ENCODE results near the gene RASSF8.
A peak's percentile ranks its signal among the peaks of the same experiment; 100 is the strongest.

RASSF8 gene

DNA sequence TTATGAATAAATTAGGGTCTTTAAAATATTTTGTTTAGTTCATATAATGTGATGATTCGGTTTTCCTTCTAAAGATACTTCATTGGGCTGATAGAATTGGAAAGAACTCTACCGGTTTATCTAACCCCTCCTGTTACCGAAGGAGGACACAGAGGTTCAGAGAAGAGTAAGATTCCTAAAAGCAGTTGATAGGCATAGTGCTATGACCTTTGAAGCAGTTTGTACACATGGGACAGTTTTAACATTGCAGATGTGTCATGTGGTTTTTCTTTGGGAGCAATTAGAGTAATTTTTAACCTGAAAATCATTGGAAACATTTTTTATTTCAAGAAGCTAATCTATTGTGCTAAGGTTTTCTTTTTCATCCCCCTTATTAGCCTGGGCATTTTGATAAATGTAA lies 103.5 kb downstream of the RASSF8 start:
- no peak for DNase-seq

DNA sequence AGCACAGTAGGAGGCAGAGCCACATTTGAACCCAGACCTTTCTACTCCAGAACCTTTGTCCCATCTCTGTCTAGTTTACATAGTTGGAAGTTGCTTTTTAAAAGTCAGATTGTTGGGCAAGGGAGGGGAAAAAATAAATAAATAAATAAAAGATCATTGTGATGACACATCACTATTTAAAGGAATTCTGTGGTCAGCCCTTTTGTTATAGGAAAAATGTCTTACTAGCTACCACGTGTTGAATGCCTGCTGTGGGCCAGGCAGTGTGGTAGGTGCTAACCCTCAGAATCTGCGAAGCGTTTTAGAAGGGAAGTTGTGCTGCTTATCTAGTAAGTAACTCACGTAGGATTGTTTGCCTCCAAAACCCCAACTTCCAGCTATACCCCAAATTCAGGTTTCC lies 104.1 kb downstream of the RASSF8 start:
- no peak for DNase-seq

DNA sequence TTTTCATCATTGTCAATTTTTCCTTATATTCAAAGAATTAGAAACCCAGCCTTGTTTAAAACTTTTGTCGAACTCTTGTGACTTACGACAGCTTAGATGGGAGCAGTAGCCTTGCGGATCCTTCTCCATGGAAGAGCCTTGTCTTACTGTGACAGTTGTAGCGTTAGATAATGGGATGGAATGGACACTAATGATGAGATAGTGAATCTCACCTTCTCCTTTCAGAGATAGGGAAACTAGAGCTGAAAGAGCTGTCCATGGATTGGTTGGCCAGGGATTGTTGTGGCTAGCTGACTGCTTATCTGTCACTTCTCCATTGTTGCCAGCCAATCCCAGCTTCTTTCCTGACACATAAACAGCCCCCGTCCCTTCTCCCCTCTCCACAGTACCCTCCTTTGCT lies 107.0 kb downstream of the RASSF8 start:
- no peak for DNase-seq

DNA sequence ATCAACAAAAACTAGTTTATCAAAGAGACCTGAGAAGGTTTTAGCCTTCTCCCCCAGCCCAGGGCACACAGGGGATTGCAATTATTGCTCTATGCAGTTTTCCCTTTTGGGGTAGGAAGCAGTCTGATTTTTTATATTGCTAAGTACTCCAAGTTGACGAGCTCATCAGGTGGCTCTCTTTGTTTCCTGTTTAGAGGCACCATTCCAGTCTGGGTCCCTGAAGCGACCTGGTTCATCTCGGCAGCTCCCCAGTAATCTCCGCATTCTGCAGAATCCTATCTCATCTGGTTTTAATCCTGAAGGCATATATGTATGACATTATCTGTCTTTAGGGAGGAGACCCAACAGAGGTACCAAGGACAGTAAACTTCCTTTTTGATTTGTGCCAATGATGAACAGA lies 110.0 kb downstream of the RASSF8 start:
- no peak for DNase-seq

DNA sequence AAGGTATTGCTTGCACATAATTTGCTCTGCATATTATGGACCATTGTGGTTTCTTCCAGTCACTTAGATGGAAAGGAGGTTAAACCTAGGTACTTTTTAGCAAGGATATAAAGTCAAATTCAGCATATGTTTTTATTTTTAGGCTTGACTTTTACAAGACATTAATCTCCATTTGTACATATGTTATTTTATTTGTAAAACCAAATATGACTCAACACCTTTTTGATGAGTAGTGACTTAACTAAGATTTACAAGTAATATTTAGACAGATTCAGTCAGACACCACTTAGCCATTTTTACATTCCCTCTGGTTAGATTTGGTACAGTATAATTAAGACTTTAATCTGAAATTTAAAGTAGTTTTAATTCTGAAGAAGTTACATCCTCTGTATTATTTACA lies 111.3 kb downstream of the RASSF8 start:
- DNase-seq = no peak

DNA sequence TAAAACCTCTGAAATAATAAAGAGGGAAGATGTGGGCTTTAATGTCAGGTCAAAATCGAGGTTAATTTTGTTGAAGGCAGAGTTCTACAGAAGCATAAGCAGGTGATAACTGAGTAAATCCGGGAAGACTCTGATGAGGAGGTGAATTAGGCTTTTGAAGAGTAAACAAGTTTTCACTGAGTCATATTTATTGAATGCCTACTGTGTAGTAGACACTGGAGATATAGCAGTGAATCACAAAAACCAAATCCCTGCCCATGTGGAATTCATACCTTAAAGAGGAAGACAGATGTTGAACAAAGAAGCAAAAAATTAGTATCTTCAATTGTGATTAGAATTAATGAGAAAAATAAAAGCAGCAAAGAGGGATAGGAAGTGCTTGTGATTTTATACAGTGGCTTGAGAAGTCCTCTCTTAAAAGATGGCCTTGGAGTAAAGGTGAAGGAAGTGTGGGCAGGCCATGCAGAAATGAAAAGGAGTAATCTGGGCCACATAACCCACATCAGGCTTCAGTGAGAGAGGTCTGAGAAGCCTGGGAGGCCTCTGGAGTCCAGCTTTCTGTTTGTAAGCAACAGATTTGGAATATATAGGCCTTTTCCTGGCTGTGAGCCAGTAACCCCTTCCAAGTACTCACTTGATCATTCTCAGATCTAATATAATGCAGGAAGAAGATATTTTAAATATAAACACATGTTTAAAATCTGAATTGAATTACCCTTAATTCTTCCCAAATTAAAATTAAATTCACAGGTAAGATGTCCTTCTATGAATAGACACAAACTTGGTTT lies 119.6 kb downstream of the RASSF8 start:
- no peak for DNase-seq

DNA sequence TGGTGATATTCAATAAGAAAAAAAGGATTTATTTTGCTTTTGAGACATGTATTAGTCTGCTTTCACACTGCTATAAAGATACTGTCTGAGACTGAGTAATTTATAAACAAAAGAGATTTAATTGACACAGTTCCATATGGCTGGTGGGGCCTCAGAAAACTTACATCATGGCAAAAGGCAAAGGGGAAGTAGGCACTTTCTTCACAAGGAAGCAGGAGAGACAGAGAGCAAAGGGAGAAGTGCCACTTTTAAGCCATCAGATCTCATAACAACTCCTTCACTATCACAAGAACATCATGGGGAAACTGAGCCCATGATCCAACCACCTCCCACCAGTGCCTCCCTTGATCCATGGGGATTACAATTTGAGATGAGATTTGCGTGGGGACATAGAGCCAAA lies 122.4 kb downstream of the RASSF8 start:
- no peak for DNase-seq

DNA sequence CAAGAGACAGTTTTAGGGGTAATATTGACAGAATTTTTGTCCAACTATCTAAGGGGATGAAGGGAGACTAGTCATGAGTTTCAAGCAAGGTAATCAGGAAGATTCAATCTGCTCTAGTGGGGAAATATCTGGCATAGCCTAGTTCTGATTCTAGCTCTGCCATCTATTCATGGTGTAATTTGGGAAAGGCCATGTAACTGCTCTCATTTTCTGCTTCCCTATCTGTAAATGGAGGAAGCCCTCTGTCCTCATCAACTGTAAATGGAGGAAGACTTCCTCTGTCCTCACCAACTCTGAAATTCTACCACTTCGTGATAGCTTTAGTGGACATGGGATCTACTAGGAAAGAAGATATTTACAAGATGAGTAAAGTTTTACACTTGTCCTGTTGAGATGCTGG lies 128.5 kb downstream of the RASSF8 start:
- DNase-seq = no peak

DNA sequence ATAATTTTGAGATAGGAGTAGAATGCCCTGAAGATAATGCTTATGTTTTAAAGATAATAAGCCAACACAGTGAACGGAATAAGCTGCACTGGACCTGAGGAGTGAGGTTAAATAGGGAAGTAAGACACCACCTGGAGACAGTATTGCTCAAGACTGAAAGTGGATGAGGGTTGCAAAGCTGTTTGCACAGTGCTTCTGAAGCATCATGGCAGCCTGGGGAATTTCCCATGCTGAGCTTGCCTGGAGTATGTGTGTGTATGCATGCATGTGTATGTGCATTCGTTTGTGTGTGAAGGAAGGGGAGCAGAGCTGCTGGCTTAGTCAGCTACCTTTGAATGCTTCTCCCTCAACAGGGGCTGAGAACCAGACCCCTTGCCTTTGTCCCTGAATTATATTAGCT lies 130.5 kb downstream of the RASSF8 start:
- DNase-seq = no peak

DNA sequence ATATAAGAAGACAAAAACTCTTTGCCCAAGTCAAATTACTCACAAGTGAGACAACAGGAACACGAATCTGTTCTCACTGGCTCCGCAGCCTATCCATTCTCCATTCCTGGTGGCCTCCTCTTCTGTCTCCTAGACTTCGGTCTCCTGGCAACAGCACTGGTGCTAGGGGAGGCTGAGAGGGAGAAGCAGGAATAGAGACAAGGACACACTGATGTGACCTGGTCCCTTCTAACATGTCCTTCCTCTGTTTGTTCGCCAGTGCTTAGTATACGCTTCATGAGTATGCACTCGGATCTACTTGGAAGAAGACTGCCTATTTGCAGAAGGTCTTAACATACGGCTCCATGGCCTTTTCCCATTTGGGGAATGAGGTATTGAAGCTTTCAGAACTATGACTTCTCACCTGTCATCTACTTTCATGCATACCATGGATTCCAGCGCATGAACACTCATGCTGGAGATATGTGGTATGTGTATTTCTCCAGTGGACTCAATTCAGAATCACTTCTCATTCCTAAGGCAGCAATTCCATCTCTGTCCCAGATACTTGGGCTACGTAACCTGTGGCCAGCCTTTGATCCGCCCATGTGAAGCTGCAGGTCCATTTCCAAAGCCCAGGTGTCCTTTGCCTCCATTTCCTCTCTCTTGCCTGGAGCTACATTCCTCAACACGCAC lies 132.5 kb downstream of the RASSF8 start:
- no peak for DNase-seq

DNA sequence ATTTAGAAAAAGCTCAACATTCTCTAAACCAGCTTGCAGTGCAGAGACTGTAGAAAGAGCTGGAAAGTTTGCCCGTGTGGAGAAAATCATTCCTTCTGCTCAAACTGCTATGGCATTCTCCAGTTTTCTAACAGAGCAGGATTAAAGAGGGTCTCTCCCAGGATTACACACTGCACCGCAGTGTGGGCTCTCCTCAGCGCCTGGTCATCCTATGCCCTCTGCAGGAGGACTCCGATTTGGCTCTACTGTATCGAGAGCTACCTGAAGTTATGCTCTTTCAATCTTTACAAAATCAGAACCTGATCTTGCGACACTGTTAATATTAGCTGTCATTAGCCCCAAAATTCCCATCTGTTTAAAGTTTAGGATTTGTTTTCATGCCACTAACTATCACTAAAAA lies 133.3 kb downstream of the RASSF8 start:
- no peak for DNase-seq

DNA sequence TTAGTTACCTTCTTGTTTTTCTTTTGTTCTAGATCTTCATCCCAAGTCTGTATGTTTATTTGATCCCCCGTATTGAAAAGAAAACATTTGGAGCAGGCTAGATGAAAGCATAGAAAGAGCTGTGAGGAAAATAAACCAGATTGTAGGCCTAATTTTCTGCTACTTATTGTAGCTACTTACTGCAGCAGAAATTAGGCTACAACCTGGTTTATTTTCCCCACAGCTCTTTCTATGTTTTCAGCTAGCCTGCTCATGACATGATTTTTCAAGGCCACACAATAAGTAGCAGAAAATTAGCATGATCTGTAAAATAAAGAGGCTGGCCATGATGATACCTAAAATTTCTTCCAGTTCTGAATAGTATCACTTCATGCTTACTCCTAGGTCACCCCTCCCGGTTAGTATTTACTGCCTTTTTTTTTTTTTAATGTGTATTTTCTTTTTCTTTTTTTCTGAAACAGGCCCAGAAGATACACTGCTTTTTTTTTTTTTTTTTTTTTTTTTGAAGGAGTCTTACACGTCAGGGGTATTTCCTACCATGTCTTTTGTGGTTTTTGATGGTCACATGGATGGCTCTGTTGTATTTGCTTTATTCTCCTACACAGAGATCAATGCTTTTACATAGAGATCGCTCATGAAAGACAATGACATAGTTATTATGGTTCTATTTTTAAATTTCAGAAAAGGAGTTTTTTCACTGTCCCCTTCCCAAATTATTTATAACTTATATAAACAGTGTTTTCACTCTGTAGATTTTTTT lies 134.0 kb downstream of the RASSF8 start:
- no peak for DNase-seq

DNA sequence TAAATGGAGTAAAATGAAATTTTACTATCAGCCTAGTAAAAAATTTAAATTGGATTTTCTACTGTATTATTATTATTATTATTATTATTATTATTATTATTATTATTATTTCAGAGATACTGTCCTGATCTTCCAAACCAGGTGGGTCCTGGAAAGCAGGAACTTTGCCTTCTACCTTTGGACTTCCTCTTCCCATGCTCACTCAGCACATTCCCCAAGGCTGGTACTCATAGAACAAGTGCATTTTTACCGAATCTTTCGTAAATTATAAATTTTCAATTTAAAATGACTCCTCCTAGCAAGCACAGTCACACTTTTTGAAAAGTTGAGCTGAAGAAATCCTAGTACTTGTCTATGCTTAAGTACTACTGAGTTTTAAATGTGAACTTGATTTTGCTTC lies 136.7 kb downstream of the RASSF8 start:
- DNase-seq = no peak

DNA sequence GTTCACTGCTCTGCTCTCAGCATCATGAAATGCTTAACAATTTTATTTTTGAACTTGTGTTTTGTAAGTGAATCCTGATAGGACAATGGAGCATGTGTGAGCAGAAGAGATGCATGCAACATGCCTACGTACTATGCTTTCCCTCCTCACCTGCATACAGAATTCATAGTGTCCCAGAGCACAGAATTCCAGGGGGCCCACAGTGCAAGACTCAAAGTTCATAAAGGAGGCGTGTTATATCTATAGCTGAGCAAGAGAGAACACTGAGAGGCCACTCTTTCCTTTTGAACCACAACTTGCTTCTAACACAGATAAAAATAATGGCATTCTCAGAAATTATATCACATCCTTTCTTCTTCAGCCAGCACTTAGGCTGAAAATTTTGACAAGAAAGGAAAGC lies 137.6 kb downstream of the RASSF8 start:
- no peak for DNase-seq

DNA sequence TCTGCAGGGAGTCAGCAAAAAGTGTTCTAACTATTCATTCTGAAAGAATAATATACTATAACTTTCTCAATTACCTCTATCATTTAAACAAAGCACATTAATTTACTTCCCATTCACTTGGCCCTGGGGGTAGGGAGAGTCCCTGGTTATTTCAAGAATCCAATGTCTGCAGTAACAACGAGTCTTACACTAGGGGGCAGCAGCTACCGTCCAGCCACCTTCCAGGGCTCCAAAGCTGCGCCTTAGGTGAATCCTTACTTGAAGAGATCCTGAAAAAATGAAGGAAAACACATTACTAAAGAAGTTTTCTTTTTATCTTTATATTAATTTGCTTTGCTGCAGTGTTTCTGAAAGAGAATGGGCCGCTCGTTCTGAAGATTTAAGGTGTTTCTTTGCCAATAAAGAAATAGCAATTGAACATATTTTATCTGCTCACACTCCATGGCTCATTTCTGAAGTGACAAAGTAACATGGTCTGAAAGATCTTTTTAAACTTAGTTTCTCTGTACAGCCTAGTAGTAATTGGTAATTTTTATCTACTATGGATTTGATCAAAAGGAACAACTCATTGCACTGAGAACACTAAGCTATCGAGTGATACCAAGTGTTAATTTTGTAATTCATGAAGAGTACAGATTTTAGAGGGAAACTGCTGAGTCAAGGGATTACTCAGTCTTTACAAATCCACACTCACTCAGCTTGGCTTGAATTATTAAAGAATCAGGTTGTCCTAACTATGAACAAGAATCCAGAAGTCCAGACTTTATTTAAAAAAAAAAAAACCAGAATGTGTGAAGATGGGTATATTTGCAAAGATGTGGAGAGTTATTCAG lies 138.8 kb downstream of the RASSF8 start:
- peak; percentile 68 for DNase-seq

DNA sequence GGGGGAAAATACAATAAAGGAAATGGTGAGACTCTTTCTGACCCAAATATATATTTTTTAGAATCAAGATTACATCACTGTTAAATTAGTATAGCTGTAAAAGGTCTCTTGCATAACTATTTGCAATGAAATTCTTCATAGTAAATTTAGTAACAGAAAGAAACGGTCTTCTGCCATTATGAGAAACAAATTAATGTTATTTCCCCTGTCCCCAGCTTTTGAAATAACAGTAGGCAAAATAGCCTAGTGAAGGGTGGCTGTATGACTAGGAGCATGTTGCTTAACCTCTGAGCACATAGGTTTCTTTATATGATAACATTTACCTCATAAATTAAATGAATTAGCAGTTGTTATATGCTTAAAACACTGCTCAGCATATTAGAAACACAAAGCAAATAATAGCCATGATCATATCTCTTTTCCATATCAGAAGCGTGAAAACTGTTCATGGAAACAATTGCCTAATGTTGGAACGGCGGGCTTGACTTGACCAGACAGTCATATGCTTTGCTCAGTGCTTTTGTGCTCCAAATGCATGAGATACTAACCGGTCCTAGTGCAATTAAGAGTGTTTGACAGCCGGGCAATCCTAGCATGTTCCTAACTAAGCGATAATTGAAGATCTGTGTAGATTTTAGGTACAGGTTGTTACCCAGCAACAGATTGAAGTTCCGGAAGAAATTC lies 142.3 kb downstream of the RASSF8 start:
- no peak for DNase-seq

DNA sequence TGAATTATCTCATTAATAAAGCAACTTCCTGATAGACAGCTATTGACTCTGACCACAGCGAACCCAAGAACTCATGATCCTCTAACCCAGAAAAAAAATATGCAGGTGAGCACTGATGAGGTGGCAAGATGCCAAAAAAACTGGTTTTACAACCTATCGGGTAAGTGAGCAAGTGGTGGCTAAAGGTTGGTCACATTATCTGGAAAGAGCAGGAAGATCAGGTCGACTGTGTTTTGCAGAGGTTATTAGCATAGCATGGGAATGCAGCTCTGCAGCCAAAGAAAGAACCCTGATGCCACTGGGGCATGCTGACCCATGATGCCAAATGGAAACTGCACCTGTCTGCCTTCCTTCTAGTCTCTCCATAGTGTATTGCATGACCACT lies 142.9 kb downstream of the RASSF8 start:
- no peak for DNase-seq

DNA sequence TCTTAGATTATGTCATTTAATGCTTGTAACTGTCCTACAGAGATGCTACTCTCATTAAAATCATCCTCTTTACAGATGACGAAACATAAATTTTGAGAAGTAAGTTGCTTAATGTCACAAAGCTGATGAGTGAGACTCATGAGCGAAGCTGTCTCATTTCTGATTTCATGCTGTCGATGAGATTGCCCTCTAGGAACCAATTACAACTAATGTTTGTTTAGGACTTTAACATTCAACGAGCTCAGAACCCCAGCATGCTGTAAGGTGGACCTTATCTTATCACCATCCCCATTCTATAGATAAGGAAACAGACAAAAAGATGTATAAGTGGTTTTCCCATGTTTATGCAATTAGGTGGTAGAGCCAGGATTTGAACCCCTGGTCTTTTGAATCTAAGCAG lies 143.3 kb downstream of the RASSF8 start:
- no peak for DNase-seq

DNA sequence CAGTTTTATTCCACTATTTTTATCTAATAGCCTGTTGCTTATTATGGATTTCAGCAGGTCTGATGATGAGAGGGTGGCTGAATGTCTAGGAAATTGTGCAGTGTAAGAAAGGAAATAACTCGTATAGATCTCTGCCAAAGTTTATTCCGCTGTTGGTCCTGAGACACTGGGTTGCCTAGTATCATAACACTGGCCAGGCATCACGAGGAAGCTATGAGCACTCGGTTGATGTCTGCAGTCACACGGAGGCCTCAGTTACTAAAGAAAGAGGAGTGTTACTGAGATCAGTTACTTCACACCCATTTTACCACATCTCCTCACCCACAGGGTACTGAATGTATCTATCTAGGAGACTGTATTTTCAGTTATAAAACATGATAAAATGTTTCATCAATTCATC lies 144.5 kb downstream of the RASSF8 start:
- DNase-seq = no peak

DNA sequence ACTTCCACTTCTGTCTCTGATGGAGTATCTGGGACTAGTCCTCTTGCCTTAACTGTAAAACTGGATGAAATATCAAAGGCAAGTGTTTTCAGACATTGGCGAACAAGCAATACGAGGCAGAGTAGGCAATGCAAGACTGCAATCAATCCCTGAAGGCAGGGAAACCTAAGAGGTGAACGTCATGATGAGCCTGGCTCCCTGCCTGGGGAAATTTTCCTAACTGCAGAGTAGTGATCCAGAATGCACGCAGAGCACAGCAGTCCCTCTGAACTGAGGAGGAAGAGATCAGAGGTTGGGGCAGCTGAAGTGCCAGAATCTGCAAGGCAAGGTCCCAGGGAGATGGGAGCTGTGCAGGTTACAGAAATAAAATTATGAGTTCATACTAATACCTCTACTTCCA lies 147.9 kb downstream of the RASSF8 start:
- no peak for DNase-seq

DNA sequence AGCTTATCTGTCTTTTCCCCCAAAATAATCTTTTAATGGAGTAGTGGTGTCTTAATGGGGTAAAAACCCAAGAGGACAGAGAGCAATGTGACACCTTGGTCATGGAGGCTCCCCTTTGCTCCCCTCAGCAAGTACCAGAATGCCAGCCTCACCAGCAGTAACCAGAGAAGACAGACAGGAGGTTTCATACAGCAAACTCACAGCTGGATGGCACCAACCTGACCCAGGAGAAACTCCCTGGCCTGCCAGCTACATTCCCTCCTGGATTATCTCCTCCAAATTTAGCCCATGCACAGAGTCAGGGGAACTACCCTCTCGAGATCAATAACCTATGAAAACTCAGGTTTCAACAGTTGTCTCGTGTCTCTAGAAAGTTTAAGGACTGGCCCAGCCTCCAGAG lies 150.4 kb downstream of the RASSF8 start:
- no peak for DNase-seq

DNA sequence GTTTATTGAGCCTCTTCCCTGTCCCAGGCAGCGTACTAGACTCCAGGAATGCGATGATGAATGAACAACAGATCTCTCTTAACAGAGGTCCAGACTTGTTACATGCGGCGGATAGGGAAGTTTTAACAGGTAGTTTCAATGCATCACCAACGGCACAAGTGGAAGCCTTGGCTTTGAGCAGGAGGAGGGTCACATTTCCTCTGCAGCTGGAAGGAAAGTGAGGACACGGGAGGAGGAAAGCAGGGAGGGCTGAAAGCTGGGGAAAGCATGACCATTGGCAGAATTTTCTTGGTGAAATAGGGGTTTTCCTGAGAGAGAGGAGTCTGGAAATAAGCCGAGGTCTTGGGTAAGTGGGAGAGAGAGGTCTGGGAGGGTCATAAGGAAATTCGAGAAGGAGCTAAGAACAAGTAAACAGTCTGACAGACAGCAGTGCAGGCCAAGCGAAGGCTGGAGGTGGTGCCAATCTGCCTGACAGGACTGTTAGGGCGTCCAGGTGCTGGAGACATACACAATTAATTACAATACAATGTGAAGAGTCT lies 150.9 kb downstream of the RASSF8 start:
- no peak for DNase-seq

Measured in T1000 (cell line).